Trophoblast cell (in vitro differentiated cells and primary cell): ENCODE results near the gene KRTAP5-11.
"Not testable (repeated sequence)": the region's sequence is repeated elsewhere in the genome, so short reads cannot be mapped to it uniquely, and the experiment has no call there.

Source experiments
- DNase-seq, 2 donors: peaks; one replicate each; pipeline ENCODE4 v3.0.0-alpha.2; 2016
- H2AFZ ChIP-seq: 2 replicates; pipeline ENCODE4 v1.6.1; 2013; ENCODE audit warnings: low read length, moderate library complexity, mild to moderate bottlenecking; ENCODE audit not compliant: insufficient read depth, poor library complexity
- H2AK5ac ChIP-seq: 2 replicates; pipeline ENCODE4 v1.6.1; 2013; ENCODE audit warnings: mild to moderate bottlenecking, low read length
- H2BK120ac ChIP-seq: 2 replicates; pipeline ENCODE4 v1.6.1; 2013; ENCODE audit warnings: low read length, mild to moderate bottlenecking, moderate library complexity; ENCODE audit not compliant: insufficient read depth, poor library complexity
- H2BK12ac ChIP-seq: 2 replicates; pipeline ENCODE4 v1.6.1; 2013; ENCODE audit warnings: mild to moderate bottlenecking, low read length, moderate library complexity
- H2BK5ac ChIP-seq: 2 replicates; pipeline ENCODE4 v1.6.1; 2013; ENCODE audit warnings: low read length, low read depth, moderate library complexity, mild to moderate bottlenecking; ENCODE audit not compliant: poor library complexity
- H3K14ac ChIP-seq: 2 replicates; pipeline ENCODE4 v1.6.1; 2013; ENCODE audit warnings: mild to moderate bottlenecking, low read length
- H3K18ac ChIP-seq: 2 replicates; pipeline ENCODE4 v1.6.1; 2013; ENCODE audit warnings: mild to moderate bottlenecking, low read length
- H3K23ac ChIP-seq: 2 replicates; pipeline ENCODE4 v1.6.1; 2013; ENCODE audit warnings: low read length
- H3K27ac ChIP-seq: 2 replicates; pipeline ENCODE4 v1.5.1; 2013; ENCODE audit warnings: low read depth, mild to moderate bottlenecking, inconsistent platforms, low read length, moderate library complexity
- H3K27me3 ChIP-seq: 2 replicates; pipeline ENCODE4 v1.6.1; 2013; ENCODE audit warnings: inconsistent platforms, mild to moderate bottlenecking, low read length, moderate library complexity; ENCODE audit not compliant: insufficient read depth
- H3K36me3 ChIP-seq, 2 experiments: 1 replicate in 1 of 2; 2 replicates in 1 of 2; pipeline ENCODE4 v1.6.1; 2013; ENCODE audit warnings: low read length in 2 of 2, mild to moderate bottlenecking in 2 of 2, moderate library complexity in 1 of 2; ENCODE audit not compliant: insufficient read depth in 2 of 2, control insufficient read depth in 1 of 2
- H3K4ac ChIP-seq: 2 replicates; pipeline ENCODE4 v1.6.1; 2013; ENCODE audit warnings: low read depth, mild to moderate bottlenecking, low read length, moderate library complexity
- H3K4me1 ChIP-seq, 2 experiments: 1 replicate in 1 of 2; 2 replicates in 1 of 2; pipeline ENCODE4 v1.6.1; 2013; ENCODE audit warnings: low read length in 2 of 2, mild to moderate bottlenecking in 2 of 2, moderate library complexity in 1 of 2; ENCODE audit not compliant: insufficient read depth in 2 of 2, control insufficient read depth in 1 of 2
- H3K4me2 ChIP-seq: 2 replicates; pipeline ENCODE4 v1.6.1; 2013; ENCODE audit warnings: inconsistent platforms, mild to moderate bottlenecking, low read length, moderate library complexity
- H3K4me3 ChIP-seq: 2 replicates; pipeline ENCODE4 v1.5.1; 2013; ENCODE audit warnings: mild to moderate bottlenecking, low read depth, low read length, inconsistent platforms
- H3K79me1 ChIP-seq: one replicate; pipeline ENCODE4 v1.6.1; 2013; ENCODE audit warnings: low read length
- H3K79me2 ChIP-seq: 2 replicates; pipeline ENCODE4 v1.6.1; 2013; ENCODE audit warnings: low read length, mild to moderate bottlenecking; ENCODE audit not compliant: control insufficient read depth, insufficient read depth, poor library complexity
- H3K9ac ChIP-seq: 2 replicates; pipeline ENCODE4 v1.6.1; 2013; ENCODE audit warnings: mild to moderate bottlenecking, low read length
- H3K9me3 ChIP-seq: 2 replicates; pipeline ENCODE4 v1.6.1; 2013; ENCODE audit warnings: low read depth, mild to moderate bottlenecking, control low read depth, inconsistent platforms, low read length; ENCODE audit not compliant: insufficient read depth
- H4K12ac ChIP-seq: 2 replicates; pipeline ENCODE4 v1.6.1; 2013; ENCODE audit warnings: low read depth, mild to moderate bottlenecking, low read length, moderate library complexity
- H4K8ac ChIP-seq: 2 replicates; pipeline ENCODE4 v1.6.1; 2013; ENCODE audit warnings: low read depth, mild to moderate bottlenecking, low read length, moderate library complexity
- H4K91ac ChIP-seq: one replicate; pipeline ENCODE4 v1.6.1; 2013; ENCODE audit warnings: low read depth, mild to moderate bottlenecking, low read length, moderate library complexity
- WGBS: extraction: QIAGEN DNeasy Blood & Tissue Kit; methylation state at CpG from one replicate; pipeline ENCODE4 v1.1.7; 2013; ENCODE audit warnings: missing lambda C conversion rate; ENCODE audit not compliant: insufficient read length, insufficient coverage; ENCODE audit errors: extremely low coverage; 5-methylcytosine and 5-hydroxymethylcytosine counted together

The KRTAP5-11 gene

GRCh38 chr11:71613931-71614330, 31.3 kb upstream of the KRTAP5-11 start:
- H3K79me1 ChIP-seq, H3K4me2 ChIP-seq, H3K36me3 ChIP-seq, H4K8ac ChIP-seq, H4K12ac ChIP-seq, DNase-seq, H3K79me2 ChIP-seq, H3K9ac ChIP-seq, H2BK120ac ChIP-seq, H3K27ac ChIP-seq, H2AFZ ChIP-seq, H3K23ac ChIP-seq, H2BK12ac ChIP-seq, H3K18ac ChIP-seq, H4K91ac ChIP-seq, H3K27me3 ChIP-seq, H3K4me3 ChIP-seq, H3K9me3 ChIP-seq, H2BK5ac ChIP-seq, H3K14ac ChIP-seq, H3K4ac ChIP-seq, H2AK5ac ChIP-seq: not testable (repeated sequence)
- H3K4me1 ChIP-seq, result peaks cover 2 to 12% of the 10 kb centered on the region in 2 experiments
- no CpG with 5 or more reads among the region's 7 CpGs for WGBS

GRCh38 chr11:71611218-71611910, 28.7 kb upstream of the KRTAP5-11 start:
- H3K9me3 ChIP-seq, H2BK12ac ChIP-seq, H3K4ac ChIP-seq, H3K23ac ChIP-seq, H3K4me2 ChIP-seq, H3K18ac ChIP-seq, H3K9ac ChIP-seq, H2AFZ ChIP-seq, H4K12ac ChIP-seq, H4K8ac ChIP-seq, H2BK5ac ChIP-seq, H2BK120ac ChIP-seq, H3K4me3 ChIP-seq, H3K27ac ChIP-seq, H4K91ac ChIP-seq, DNase-seq, H3K79me2 ChIP-seq, H3K14ac ChIP-seq, H2AK5ac ChIP-seq, H3K36me3 ChIP-seq, H3K79me1 ChIP-seq: not testable (repeated sequence)
- peaks cover 2 to 18% of the 10 kb centered on the region in 2 experiments for H3K4me1 ChIP-seq
- WGBS, result no CpG with 5 or more reads among the region's 21 CpGs
- peaks cover 11% of the 10 kb centered on the region for H3K27me3 ChIP-seq

- DNase-seq, H4K91ac ChIP-seq, H2AK5ac ChIP-seq, H3K4me1 ChIP-seq, H2BK12ac ChIP-seq, H2BK5ac ChIP-seq, H2BK120ac ChIP-seq, H3K23ac ChIP-seq, H2AFZ ChIP-seq, H3K4me3 ChIP-seq, H3K9ac ChIP-seq, H3K14ac ChIP-seq, H3K18ac ChIP-seq, H3K36me3 ChIP-seq, H3K27ac ChIP-seq, H4K12ac ChIP-seq, H3K79me2 ChIP-seq, H3K4me2 ChIP-seq, H3K79me1 ChIP-seq, H3K9me3 ChIP-seq, H3K4ac ChIP-seq, H4K8ac ChIP-seq: not testable (repeated sequence)
- no CpG with 5 or more reads among the region's 21 CpGs for WGBS
- peaks cover 11% of the 10 kb centered on the region for H3K27me3 ChIP-seq
Measured at GRCh38 chr11:71608272-71608671, 25.6 kb upstream of the KRTAP5-11 start.

GRCh38 chr11:71607520-71608216, 25.0 kb upstream of the KRTAP5-11 start:
- H3K23ac ChIP-seq, H3K9ac ChIP-seq, H3K27ac ChIP-seq, H3K4me1 ChIP-seq, H2BK12ac ChIP-seq, H3K79me2 ChIP-seq, DNase-seq, H3K4me3 ChIP-seq, H2BK5ac ChIP-seq, H2AK5ac ChIP-seq, H3K18ac ChIP-seq, H3K36me3 ChIP-seq, H2AFZ ChIP-seq, H4K12ac ChIP-seq, H4K91ac ChIP-seq, H4K8ac ChIP-seq, H3K9me3 ChIP-seq, H2BK120ac ChIP-seq, H3K79me1 ChIP-seq, H3K4ac ChIP-seq, H3K14ac ChIP-seq: not testable (repeated sequence)
- peak overlapping the region; percentile 59 for H3K4me2 ChIP-seq
- peaks cover 11% of the 10 kb centered on the region for H3K27me3 ChIP-seq
- no CpG with 5 or more reads among the region's 59 CpGs for WGBS
